Pancreas (tissue), 10 donors: Measurements from ENCODE around the gene TBC1D2. TPM values are rescaled to one million over a fixed set of nuclear protein-coding genes. Genes with fewer than 3 reads are reported as not detected.

Experiments
- ATAC-seq, 4 donors: fragments of 200-7000 bp; cut with Tn5 transposase; one replicate each; pipeline versions ENCODE4 v1.8.0 to v1.9.1; 2020; ENCODE audit warnings: mild to moderate bottlenecking in 4 of 4, moderate library complexity in 4 of 4
- DNase-seq, 6 donors: peaks; one replicate each; pipeline ENCODE4 v3.0.0-alpha.2; 2020
- FAIRE-seq: peaks from 2 replicates; lab custom pipeline; 2012; peaks lifted over from hg19 to GRCh38; lab: Jason Lieb, UNC
- H3K27ac ChIP-seq, 4 donors: fragments of 200-600 bp; sonication (generic); 1 replicate in 3 of 4; 2 replicates in 1 of 4; pipeline versions ENCODE4 v1.5.0 to v1.8.0; 2020
- H3K27me3 ChIP-seq, 4 donors: fragments of 200-600 bp; one replicate each; pipeline ENCODE4 v1.8.0; 2021
- H3K36me3 ChIP-seq, 3 donors: fragments of 200-600 bp; sonication (generic) in 1 of 3; one replicate each; pipeline versions ENCODE4 v1.5.0 to v1.8.0; 2020 to 2021
- H3K4me1 ChIP-seq, 3 donors: fragments of 200-600 bp; one replicate each; pipeline ENCODE4 v1.8.0; 2021
- H3K4me3 ChIP-seq, 4 donors: fragments of 200-600 bp; sonication (generic) in 2 of 4; one replicate each; pipeline versions ENCODE4 v1.5.0 to v1.8.0; 2020 to 2021
- H3K9me3 ChIP-seq, 4 donors: fragments of 200-600 bp; one replicate each; pipeline ENCODE4 v1.8.0; 2021
- CTCF ChIP-seq, 4 donors: fragments of 200-600 bp; sonication (generic) in 3 of 4; IDR thresholded peaks; one replicate each; pipeline versions ENCODE4 v1.5.0 to v1.8.0; 2021; ENCODE audit warnings: antibody characterized with exemption in 4 of 4
- WGBS, 2 donors: extraction: QIAGEN DNeasy Blood & Tissue Kit; methylation state at CpG; one replicate each; pipeline ENCODE4 v1.1.7; 2013; 5-methylcytosine and 5-hydroxymethylcytosine counted together
- intact Hi-C, 3 donors: fragments of 100-400 bp; cut with DNase I; formaldehyde crosslinking; loops; one replicate each; pipeline versions ENCODE4 v1.11.1 to v1.14.2; 2022
- polyA plus RNA-seq, 2 donors: library from polyadenylated mRNA; stranded (reverse); fragments of 200-250 nt; gene quantifications; one replicate each; pipeline ENCODE4 v1.2.3, GENCODE V29; 2013
- total RNA-seq, 6 donors: library from RNA; stranded (reverse); fragmentation: NEBNext Ultra II Directional in 4 of 6; extraction: Animal tissue kit (Norgen Biotek cat#: 25700) in 4 of 6; gene quantifications; one replicate each; pipeline versions ENCODE4 v1.2.1 to v1.2.4, GENCODE V29; 2021 to 2023
- donor health status: healthy with polysubstance abuse.
- donor health status: DM: no; HTN: no; CAD: no; lungs with moderate emphysema.
- donor health status: DM: no; HTN: no; CAD: no.
- donor health status: control.
- donor health status: control.
- donor health status: Bipolar disorder and iron deficiency.
- donor health status: DM: yes; HTN: yes; CAD: no.
- donor health status: DM: no; HTN: no; CAD: no.
- donor health status: DM: no; HTN: no; CAD: no.
- donor health status: DM: yes; HTN: yes; CAD: no.

Gene TBC1D2
- total and polyA plus RNA-seq, 8 donors: 1.9 to 5.2 (median 2.4) TPM

DNA sequence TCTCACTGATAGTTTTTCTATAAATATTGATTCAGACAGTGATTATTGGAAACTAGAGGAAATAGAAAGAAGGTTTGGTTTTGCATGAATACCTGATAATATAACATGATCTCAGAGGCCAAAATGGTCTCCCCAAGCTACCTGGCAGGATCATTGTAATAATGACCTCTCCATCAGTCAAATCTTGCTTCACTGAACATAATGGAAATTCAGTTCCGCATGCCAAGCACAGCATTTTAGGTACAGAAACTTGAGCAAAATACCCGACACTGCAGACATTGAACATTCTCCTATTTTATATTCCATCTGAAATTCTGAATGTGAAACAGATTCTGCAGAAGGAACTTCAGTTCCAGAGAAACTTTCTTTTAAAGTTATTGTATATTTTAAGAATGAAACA is 9.1 kb upstream of the TBC1D2 start:
- intact Hi-C loops: loop anchor here in 2 of 3 donors (5.0 to 10.0 kb wide), 3 partner anchors 57 to 342 kb away; partner anchors contain the start of gene TRMO (in 1 of the 2)
- no peak for TF ChIP-seq CTCF (IDR thresholded peaks at IDR 0.05)
- ATAC-seq: no peak
- no peak overlapping the region for H3K4me3 ChIP-seq
- no peak overlapping the region for H3K27ac ChIP-seq
- FAIRE-seq: no peak
- no peaks in the 10 kb centered on the region for H3K4me1 ChIP-seq
- no peaks in the 10 kb centered on the region for H3K36me3 ChIP-seq
- no peaks in the 10 kb centered on the region for H3K9me3 ChIP-seq
- WGBS, 2 donors: 41 to 58% methylated on average over 2 of the region's 2 CpGs
- H3K27me3 ChIP-seq: no peaks in the 10 kb centered on the region
- DNase-seq: no peak

- no peak overlapping the region for H3K27ac ChIP-seq
- H3K27me3 ChIP-seq: no peaks in the 10 kb centered on the region
- no peak overlapping the region for H3K4me3 ChIP-seq
- intact Hi-C loops: loop anchor here in 2 of 3 donors (5.0 to 10.0 kb wide), 3 partner anchors 56 to 341 kb away; partner anchors contain the start of gene TRMO (in 1 of the 2)
- no peaks in the 10 kb centered on the region for H3K4me1 ChIP-seq
- H3K9me3 ChIP-seq: no peaks in the 10 kb centered on the region
- WGBS, 2 donors: 22 to 26% methylated on average over 8 of the region's 8 CpGs
- FAIRE-seq: peak; percentile 32
- peak; percentile 43 to 92 (median 80) for TF ChIP-seq CTCF (IDR thresholded peaks at IDR 0.05)
- peak; percentile 86 to 100 (median 98) for ATAC-seq
- H3K36me3 ChIP-seq: no peaks in the 10 kb centered on the region
- DNase-seq: peak; percentile 54 to 84 (median 70)
Measured at GRCh38 chr9:98263482-98264357, 8.3 kb upstream of the TBC1D2 start.

DNA sequence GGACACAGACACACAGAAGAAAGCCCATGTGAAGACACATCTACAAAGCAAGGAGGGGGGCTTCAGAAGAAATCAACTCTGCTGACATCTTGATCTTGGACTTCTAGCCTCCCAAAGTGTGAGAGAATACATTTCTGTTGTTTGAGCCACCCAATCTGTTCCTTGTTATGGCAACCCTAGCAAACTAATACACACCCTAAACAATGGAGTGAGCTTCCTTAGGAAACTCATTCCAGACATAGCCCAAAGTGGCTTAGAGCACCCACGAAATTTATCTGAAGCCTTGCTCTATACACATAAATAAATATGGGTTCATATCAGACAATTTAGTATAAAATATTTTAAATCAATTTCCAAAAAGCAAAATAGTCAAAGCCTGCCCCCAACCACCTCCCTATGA is 7.6 kb upstream of the TBC1D2 start:
- Histone ChIP-seq H3K27me3 (no peaks in the 10 kb centered on the region), H3K4me1 (no peaks in the 10 kb centered on the region), H3K36me3 (no peaks in the 10 kb centered on the region), H3K9me3 (no peaks in the 10 kb centered on the region), H3K27ac (no peak overlapping the region), H3K4me3 (no peak overlapping the region)
- intact Hi-C loops: loop anchor here in 2 of 3 donors (5.0 to 10.0 kb wide), 3 partner anchors 56 to 341 kb away; partner anchors contain the start of gene TRMO (in 1 of the 2)
- TF ChIP-seq CTCF (IDR thresholded peaks at IDR 0.05): no peak
- WGBS, 2 donors: 71 to 76% methylated on average over 1 of the region's 1 CpG
- no peak for FAIRE-seq
- DNase-seq: no peak
- ATAC-seq: no peak

- intact Hi-C loops: loop anchor here in 2 of 3 donors (5.0 to 10.0 kb wide), 3 partner anchors 55 to 340 kb away; partner anchors contain the start of gene TRMO (in 1 of the 2)
- Histone ChIP-seq H3K27me3 (no peaks in the 10 kb centered on the region), H3K9me3 (no peaks in the 10 kb centered on the region), H3K27ac (no peak overlapping the region), H3K4me1 (no peaks in the 10 kb centered on the region), H3K4me3 (no peak overlapping the region), H3K36me3 (no peaks in the 10 kb centered on the region)
- no peak for FAIRE-seq
- TF ChIP-seq CTCF (IDR thresholded peaks at IDR 0.05): no peak
- no peak for DNase-seq
- ATAC-seq: no peak
- WGBS, 2 donors: 88% methylated on average over 3 of the region's 3 CpGs
Measured at GRCh38 chr9:98262056-98262455, 6.6 kb upstream of the TBC1D2 start.
